Hematopoietic multipotent progenitor cell treated with erythropoietin and hydrocortisone succinate and interleukin-3 and kit ligand, for 4 days (in vitro differentiated cells): ENCODE data around the gene CYCS.
A peak's percentile ranks its signal among the peaks of the same experiment; 100 is the strongest.
"Not testable (repeated sequence)": the region's sequence is repeated elsewhere in the genome, so short reads cannot be mapped to it uniquely, and the experiment has no call there.

Source experiments
- DNase-seq: peaks from one replicate; pipeline ENCODE4 v3.0.0-alpha.2; 2015

The CYCS gene

DNA sequence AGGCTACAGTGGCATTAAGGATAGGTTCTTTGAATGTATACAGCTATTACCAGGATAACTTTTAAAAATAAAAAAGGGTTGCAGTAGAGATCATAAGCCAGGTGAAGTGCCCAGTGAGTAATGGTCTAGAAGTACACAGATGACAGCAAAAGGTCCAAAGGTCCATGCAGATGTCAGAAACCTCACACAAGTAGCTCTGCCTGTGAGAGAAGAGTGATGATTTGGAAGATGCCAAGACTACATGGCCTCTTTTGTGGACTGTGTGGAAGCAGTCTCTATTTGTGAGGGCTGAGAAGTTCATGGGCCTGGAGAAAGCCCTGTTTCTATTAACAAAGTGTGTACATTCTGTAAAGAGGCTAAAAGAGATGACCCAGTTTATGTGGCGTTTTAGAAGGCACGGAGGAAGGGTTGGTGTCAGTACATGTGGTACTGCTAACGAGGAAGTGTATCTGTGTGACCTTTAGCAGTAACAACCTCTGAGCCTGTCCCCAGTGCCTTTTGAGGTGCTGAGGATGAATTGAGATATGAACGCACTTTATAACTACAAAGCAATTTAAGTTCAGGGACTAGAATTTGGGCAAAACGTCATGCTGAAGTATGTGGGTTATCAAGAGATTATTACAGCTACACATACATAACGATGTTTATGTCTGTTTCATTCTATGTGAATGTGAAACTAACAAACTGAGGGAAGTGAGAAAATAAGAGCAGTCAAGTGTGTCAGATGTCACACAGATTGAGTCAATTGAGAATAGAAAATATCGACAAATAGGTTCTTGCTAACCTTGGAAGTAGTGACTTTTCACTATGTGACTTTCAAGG is 7.6 kb downstream of the CYCS start:
- DNase-seq, result no peak

DNA sequence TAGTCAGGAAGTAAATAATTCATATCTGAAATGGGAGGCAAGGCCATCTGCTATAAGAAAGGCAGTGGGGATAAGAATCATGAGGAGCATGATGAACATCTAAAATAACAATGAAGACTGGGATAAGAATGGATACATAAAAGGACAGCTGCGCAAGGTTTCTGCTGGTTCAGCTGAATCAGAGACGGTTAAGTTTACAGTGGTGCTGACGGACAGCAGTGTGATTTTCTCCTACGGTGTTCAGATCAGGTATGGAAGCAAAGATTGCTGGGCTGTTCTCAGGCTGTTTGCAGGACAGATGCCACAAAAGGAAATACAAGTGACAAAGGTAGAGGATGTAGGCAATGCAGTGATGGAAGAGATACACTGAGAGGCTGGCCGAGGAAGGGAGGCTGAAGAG is 8.4 kb downstream of the CYCS start:
- no peak for DNase-seq

DNA sequence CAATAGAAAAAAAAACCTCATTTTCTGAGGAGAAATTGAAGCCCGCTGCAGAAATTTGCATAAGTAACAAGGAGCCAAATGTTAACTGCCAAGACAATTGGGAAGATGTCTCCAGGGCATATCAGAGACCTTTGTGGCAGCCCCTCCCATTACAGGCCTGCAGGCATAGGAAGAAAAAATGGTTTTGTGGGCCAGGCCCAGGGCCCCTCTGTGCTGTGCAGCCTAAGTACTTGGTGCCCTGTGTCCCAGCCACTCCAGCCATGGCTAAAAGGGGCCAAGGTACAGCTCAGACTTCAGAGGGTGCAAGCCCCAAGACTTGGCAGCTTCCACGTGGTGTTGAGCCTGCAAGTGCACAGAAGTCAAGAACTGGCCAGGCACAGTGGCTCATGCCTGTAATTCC is 14.5 kb downstream of the CYCS start:
- DNase-seq, result not testable (repeated sequence)

DNA sequence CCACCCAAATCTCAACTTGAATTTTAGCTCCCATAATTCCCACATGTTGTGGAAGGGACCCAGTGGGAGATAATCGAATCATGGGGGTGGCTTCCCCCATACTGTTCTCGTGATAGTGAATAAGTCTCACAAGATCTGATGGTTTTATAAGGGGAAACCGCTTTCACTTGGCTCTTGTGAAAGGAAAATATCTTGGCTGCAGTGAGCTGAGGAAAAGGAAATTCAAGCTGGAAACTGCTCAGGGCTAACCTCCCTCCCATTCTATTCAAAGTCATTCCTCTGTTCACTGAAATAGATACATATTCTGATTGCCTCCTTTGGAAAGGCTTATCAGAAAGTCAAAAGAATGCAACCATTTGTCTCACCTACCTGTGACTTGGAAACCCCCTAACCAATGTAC is 15.8 kb downstream of the CYCS start:
- DNase-seq, result no peak

DNA sequence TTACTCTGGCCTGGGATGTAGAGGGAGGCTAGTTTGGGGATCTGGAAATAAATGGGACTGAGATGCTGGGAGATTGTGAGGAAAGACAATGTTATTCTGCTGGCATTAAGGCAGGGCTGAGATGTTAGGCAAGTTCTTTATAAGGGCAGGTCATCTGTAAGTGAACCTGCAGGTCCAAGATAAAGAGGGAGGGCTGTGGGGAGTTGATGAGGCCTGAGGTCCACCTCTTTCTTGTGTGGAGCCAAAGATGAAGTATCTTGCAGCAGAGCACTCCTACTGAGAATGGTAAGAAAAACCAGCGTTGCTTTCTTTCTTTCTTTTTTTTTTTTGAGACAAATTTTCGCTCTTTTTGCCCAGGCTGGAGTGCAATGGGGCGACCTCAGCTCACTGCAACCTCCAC is 19.1 kb downstream of the CYCS start:
- DNase-seq, result peak; percentile 29

DNA sequence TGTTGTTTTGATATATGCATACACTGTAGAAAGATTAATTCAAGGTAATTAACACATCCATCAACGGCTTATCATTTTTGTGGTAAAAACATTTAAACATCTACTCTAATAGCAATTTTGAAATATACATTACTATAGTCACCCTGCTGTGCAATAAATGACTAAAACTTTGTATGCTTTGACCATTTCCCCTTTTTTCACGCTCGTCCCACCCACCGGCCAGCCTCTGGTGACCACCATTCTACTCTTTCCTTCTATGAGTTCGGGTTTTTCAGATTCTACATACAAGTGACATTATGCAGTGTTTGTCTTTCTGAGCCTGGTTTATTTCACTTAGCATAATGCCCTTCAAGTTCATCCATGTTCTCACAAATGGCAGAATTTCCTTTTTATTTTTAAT is 21.3 kb downstream of the CYCS start:
- DNase-seq, result no peak

DNA sequence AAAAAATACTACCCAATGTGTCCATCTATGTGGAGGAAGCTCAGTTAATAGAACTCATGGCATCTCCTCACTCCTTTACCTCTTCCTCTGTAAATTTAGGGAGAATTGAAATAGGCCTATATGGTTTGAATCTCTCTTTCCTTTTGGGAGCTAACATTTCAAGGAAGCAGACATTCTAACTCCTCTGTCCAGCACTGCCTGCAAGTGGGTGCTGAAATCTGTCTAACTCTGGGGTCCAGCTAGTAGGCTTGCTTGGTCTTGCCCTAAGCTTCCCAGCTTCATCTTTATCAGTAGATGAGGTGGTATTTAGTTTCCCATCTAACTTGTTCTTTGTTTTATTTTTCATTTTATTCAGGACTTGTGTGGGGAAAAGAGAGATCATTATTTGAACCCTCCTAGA is 23.2 kb downstream of the CYCS start:
- no peak for DNase-seq

DNA sequence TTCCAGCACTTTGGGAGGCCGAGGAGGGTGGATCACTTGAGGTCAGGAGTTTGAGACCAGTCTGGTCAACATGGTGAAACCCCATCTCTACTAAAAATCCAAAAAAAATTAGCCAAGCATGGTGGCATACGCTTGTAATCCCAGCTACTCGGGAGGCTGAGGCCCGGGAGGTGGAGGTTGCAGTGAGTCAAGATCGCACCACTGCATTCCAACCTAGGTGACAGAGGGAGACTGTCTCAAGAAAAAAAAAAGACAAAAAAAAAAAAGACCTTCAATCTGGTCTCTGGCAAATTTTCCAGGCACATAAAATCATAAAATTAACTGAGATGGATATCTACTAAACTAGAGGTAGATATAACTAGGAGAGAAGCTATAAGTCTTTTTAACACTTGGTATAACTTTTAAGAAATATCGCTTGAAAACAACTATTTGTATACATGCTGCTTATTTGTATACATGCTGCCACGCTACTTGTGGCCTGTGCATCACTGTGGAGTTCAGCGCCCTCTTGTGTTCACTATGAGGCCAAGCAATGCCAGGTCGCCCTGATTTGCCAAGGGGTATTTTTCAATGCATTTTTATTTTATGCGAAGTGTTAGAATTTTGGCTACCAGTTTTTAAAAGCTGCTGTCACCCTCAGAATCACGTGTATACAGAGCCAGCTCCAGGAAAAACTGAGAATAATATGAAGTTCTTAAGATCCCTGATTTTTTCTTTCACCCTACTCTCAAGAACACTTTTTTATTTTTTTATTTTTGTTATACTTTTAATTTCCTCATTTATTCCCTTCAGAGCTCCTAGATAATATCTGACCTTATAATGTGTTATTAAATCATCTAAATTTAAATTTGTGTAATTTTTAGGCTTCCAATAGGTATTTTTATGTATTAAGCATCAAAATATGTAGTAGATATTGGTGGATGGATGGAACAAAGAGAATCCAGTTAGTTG is 26.7 kb downstream of the CYCS start:
- peak; percentile 86 for DNase-seq

DNA sequence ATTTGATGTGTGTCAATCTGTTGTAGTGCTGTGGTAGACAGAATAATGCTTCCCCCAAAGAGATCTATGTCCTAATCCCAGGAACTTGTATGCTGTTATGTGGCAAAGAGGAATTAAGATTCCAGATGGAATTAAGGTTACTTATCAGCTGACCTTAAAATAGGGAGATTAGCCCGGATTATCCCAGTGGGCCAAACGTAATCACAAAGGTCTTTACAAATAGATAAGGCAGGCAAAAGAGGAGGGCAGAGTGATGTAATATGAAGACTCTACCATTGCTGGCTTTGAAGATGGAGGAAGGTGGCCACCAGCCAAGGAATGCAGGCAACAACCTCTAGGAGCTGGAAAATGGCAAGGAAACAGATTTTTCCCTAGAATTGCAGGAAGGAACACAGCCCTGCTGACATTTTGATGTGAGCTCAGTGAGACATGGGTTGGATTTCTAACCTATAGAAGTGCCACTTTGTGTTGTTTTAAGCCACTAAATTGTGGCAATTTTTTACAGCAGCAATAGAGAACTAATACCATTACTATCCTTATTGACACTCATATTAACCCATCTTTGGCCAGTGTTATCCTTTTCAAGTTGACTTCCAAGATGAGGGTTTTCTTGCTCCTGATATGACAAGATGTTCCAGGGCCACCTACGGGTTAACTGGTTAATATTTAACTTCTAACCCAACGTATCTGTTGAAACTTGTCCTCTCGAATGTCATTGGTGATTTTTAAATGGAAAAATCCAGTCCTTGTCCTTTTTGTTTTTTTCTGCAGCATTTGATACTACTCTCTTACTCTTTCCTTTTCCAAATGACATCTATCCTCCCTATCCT is 29.3 kb downstream of the CYCS start:
- no peak for DNase-seq

DNA sequence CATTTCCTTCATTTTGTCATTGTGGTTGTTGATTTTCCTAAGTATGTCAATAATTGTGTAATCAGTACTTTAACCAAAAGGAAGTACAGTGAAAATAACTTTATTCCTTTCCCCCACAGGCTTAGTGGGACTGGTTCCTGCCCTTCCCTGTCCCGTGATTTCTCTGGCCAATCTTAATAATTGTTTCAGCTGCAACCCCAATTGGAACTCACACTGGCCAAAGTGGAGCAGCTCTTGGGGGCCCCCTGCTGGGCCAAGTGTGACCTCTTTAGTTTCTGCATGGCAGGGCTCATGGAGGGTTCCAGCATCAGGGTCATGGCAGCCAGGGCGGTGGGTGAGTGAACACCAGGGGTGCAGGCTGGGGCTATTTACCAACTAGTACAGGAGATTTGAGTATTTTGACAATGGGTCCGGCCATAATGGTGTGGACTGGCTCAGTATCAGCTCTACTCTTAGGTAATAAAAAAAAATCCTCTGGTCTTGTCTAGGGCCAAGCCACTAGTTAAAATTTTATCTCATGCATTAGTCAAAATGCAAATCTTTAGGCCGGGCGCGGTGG is 31.7 kb downstream of the CYCS start:
- peak; percentile 89 for DNase-seq

DNA sequence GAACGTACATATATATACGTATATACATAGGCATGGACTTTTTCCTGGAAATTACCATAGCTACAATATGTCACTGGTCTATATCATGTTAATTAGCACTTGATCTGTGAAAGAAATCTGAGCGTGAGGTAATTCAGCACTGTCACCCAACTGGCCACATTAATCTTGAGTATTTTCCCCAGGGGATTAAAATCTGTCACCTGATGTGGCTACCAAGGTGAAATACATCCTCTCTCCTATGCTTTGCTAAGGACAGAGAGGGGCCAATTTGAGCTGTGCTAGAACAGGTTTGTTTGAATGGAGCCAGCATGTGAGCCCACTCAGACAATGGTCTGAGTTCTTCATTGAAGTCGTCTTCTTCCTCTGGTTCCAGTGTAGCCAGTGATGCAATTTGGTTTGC is 33.3 kb downstream of the CYCS start:
- DNase-seq, result no peak

DNA sequence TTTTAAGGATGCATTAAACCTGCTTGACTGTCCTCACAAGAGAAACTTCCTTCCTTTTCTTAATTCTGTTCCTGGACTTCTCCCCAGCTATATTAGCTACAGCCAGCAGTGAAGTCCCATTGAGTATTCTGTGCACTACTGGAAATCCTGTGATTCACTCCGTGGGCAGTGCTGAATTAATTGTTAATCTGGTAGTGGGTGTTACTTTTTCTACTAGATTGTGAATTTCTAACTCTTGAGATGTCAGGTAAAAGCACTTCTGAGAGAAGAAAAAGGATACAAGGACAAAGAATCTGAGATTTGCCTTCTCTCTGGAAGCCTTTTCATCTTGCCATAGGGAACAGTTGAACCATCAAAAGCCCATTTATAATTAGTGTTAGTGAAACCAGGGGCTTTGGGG is 33.9 kb downstream of the CYCS start:
- DNase-seq, result no peak

DNA sequence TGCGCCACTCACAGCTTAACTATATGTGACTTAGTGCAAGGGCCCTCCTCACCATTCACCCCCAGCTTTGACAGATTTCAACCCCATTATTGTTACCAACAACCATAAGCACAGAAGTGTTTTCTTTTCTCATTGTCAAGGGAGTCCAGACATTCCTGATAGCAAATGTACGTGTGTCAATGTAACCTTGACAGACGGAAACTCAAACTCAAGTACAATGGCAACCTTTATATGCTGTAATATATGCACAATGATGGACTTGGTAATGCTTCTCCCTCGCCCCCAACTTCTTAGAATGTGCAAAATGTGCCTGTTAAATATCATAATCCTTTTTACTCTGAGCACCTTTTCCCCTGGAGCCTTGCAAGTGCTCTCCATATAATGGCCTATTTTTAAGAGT is 34.7 kb downstream of the CYCS start:
- no peak for DNase-seq

DNA sequence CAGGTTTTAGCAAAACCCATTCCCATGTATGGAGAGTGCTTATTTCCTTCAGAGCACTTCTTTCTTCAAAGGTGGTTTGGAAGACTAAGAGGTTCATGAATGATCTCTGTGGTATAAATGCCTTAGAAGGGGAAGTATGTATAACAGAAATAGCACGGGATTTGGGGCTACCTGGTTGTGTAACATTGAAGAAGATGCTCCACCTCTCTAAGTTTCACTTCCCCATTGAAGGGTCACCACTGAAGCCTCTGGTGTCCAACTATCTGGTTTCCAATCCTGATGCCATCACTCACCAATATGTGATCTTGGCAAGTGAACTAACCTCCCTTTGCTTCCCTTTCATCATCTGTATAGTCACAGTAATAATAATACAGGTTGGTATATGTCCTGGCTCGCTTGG is 37.2 kb downstream of the CYCS start:
- DNase-seq, result peak; percentile 29

DNA sequence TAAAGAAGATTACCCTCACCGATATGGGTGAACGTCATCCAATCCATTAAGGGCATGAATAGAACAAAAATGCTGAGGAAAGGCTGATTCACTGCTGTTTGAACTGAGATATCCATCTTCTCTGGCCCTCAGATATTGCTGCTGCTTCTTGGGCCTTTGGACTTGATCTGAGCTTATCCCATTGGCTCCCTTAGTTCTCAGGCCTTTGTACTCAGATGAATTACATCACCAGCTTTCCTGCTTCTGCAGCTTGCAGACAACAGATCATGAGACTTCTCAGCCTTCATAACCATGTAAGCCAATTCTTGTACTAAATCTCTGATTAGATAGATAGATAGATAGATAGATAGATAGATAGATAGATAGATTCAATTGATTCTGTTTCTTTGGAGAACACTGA is 40.2 kb downstream of the CYCS start:
- DNase-seq, result no peak

DNA sequence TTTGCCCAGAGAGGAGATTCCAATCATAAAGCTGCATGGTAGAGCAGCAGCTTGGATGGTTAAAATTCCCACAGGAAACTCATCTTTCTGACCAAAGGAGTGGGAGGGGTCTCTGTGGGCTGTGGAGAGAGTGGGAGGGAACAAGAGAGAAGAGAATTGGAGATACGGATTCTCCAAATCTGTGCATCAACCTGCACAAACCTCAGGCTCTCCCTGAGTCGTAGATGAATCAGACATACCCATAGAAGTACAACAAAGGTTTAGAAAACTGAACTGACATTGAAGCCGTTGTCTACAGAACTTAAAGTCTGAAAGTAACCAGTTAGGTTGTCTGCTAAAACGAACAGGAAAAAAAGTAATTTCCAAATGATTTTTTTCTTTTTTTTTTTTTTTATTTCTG is 41.9 kb downstream of the CYCS start:
- no peak for DNase-seq

DNA sequence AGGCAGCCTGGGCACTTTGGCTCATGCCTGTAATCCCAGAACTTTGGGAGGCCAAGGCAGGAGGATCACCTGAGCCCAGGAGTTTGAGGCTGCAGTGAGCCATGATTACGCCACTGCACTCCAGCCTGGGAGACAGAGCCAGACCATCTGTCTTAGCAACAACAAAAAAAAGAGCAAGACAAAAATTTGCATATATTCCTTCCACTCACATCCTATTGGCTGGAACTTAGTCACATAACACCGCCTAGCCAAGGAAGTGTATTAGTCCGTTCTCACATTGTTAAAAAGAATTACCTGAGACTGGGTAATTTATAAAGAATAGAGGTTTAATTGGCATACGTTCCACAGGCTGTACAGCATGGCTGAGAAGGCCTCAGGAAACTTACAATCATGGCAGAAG is 43.0 kb downstream of the CYCS start:
- not testable (repeated sequence) for DNase-seq

DNA sequence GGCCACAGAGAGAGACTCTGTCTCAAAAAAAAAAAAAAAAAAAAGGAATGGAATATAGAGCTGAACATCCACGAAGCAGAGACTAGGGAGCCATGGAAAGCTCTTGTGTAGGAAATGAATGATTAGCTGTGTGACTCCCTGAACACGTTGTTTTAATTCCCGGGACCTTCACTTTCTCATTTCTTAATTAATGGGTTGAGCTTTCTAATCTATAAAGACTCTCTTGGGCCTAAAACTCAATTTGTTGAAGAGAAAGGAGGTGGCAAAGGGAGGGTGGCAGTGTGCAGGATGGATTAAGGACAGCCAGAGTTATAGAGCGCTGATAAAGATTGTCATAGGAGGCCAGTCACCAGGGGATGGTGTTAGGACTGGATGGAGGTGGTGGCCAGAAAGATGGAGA is 48.0 kb downstream of the CYCS start:
- DNase-seq, result no peak

DNA sequence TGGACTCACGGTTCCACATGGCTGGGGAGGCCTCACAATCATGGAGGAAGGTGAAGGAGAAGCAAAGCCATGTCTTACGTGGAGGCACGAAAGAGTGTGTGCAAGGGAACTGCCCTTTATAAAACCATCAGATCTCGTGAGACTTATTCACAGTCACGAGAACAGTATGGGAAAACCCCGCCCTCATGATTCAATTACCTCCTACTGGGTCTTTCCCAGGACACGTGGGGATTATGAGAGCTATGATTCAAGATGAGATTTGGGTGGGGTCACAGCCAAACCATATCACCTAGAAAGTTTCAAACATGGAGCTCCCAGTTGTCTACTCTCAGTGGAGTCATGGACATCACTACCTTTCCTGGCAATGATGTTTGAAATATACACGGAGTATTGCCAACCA is 49.6 kb downstream of the CYCS start:
- no peak for DNase-seq

DNA sequence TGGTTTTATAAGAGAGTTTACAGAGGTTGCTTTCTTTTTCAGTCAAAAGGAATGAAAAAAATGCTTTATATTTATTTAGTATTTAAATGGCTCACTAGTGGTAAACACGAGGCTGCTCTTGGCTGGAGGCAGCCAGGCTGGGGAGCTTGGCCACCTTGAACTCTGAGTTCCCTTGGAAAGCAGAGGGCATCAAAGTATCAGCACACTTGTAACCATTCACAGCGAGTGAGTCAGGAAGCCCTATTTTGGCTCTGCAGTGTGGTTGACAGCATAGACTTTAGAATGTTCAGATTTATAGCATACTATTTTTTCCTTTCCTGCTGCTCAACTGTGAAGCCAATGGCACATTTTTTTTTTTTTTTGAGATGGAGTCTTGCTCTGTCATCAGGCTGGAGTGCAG is 51.6 kb downstream of the CYCS start:
- DNase-seq, result peak; percentile 13
